ENCODE data around the gene ZNF331. TPM values are rescaled to one million over a fixed set of nuclear protein-coding genes. Genes with fewer than 3 reads are reported as not detected.

Gene ZNF331
- polyA plus RNA-seq, 3 donors = 6.6 to 42.4 (median 9.5) TPM

GRCh38 chr19:53626976-53627375, 89.0 kb downstream of the ZNF331 start:
- no peaks in the 10 kb centered on the region for H3K36me3 Mint-ChIP-seq
- H3K4me1 ChIP-seq (ENCODE audit: control insufficient read depth in 1 of 2, insufficient read depth in 2 of 2, low read length in 2 of 2) = no peaks in the 10 kb centered on the region
- no peak for TF ChIP-seq CTCF (IDR thresholded peaks at IDR 0.05)
- peaks cover 0 to 9% (median 2%) of the 10 kb centered on the region in 7 donors for H3K9me3 Mint-ChIP-seq
- H3K27ac ChIP-seq (ENCODE audit: low read depth in 1 of 2, low read length in 2 of 2) = no peak overlapping the region
- no peak for DNase-seq
- no peaks in the 10 kb centered on the region for H3K36me3 ChIP-seq (replicated peaks in 1 of 2; ENCODE audit: control insufficient read depth in 1 of 2, insufficient read depth in 2 of 2, low read length in 2 of 2)
- H3K27me3 ChIP-seq (ENCODE audit: control insufficient read depth in 2 of 2, insufficient read depth in 2 of 2, low read length in 2 of 2) = no peaks in the 10 kb centered on the region
- H3K27me3 Mint-ChIP-seq (ENCODE audit: low read depth in 3 of 3) = peaks cover 5 to 11% (median 7%) of the 10 kb centered on the region in 3 donors
- H3K4me3 Mint-ChIP-seq = no peak overlapping the region
- no peak overlapping the region for H3K4me2 ChIP-seq (replicated peaks; ENCODE audit: extremely low read depth, low read length, poor library complexity, severe bottlenecking)
- peaks cover 6% of the 10 kb centered on the region for H3K4me1 Mint-ChIP-seq
- H3K9ac ChIP-seq (ENCODE audit: insufficient read depth, low read length, poor library complexity, severe bottlenecking) = no peak overlapping the region
- no peak overlapping the region for H3K4me3 ChIP-seq (replicated peaks in 1 of 3; ENCODE audit: low read depth in 2 of 3, low read length in 3 of 3)
- no peak overlapping the region for H3K27ac Mint-ChIP-seq
- no peaks in the 10 kb centered on the region for H4K20me1 ChIP-seq (ENCODE audit: insufficient read depth, low read length)
- H3K9me3 ChIP-seq (replicated peaks in 1 of 2; ENCODE audit: control insufficient read depth in 1 of 2, insufficient read depth in 1 of 2, low read length in 2 of 2) = no peaks in the 10 kb centered on the region
- intact Hi-C loops (cut with micrococcal nuclease) = no loop called here
- 100% methylated on average over 1 of the region's 6 CpGs for WGBS (ENCODE audit: insufficient coverage)
- no peaks in the 10 kb centered on the region for H3K79me2 ChIP-seq (ENCODE audit: insufficient read depth, low read length)
- H2AFZ ChIP-seq (ENCODE audit: insufficient read depth, low read depth, low read length, poor library complexity, severe bottlenecking) = no peak overlapping the region

Other genes starting within 250 kb of the ZNF331 start
- gene ZNF845, start 204.4 kb upstream of the ZNF331 start, polyA plus RNA-seq = 1 to 10 TPM in 2 of 3 donors, under 1 TPM in 1; 0.51 to 3.6 (median 2.6) TPM
- gene ZNF525, start 172.4 kb upstream of the ZNF331 start, polyA plus RNA-seq = 1 to 10 TPM in 1 of 3 donors, under 1 TPM in 2; 0.29 to 2.0 (median 0.64) TPM
- 1 to 10 TPM; 1.5 to 5.0 (median 3.4) TPM for gene ZNF765, start 143.0 kb upstream of the ZNF331 start, polyA plus RNA-seq
- gene ZNF761, start 106.2 kb upstream of the ZNF331 start, polyA plus RNA-seq = 1 to 10 TPM; 3.4 to 6.1 (median 5.6) TPM
- 1 to 10 TPM in 1 of 3 donors, under 1 TPM in 2; 0.32 to 1.9 (median 0.61) TPM for gene ZNF813, start 70.4 kb upstream of the ZNF331 start, polyA plus RNA-seq
- not detected for gene DPRX, start 93.9 kb downstream of the ZNF331 start, polyA plus RNA-seq

Data from CD14-positive monocyte (primary cell).